GM23338 (cell line): ENCODE results near the gene SCIN.

Experiments used
- EZH2 ChIP-seq: fragments of 200-600 bp; sonication (generic); IDR thresholded peaks from one replicate; pipeline ENCODE4 v1.8.0; 2017; ENCODE audit warnings: antibody characterized with exemption, mild to moderate bottlenecking, low read depth; ENCODE audit not compliant: unreplicated experiment
- TF ChIP-seq, protein P1 (sequence below), 2 experiments: fragments of 200-600 bp in 1 of 2; sonication (generic) in 1 of 2; conservative IDR thresholded peaks; 2 replicates each; pipeline versions ENCODE4 v1.5.1 to v1.6.1; 2016 to 2017; ENCODE audit warnings: antibody characterized with exemption in 2 of 2, low read depth in 2 of 2, mild to moderate bottlenecking in 2 of 2, moderate library complexity in 1 of 2
- TF ChIP-seq, protein P2 (sequence below): IDR thresholded peaks from one replicate; pipeline ENCODE4 v1.6.1; 2018; ENCODE audit warnings: antibody characterized with exemption; ENCODE audit not compliant: unreplicated experiment

DNA sequence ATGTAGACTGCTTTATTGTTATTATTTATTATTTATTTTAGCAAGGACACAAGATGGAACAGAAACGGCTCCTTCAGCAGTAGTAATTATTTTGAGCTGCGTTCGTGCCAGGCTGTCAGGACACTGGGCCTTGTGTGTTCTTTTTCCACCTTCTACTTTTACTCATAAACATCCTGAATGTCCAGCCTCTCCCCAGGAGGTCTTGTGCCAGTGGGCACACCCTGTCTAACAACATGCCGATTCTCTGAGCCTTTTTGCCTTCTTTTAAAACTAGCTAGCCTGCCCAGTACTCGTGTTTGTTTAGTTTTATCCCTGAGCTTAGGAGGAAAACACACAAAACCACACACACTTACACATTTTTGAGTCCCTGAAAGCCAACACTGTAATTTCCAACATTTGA lies 1.2 kb downstream of the SCIN start:
- TF ChIP-seq, protein P1, sequence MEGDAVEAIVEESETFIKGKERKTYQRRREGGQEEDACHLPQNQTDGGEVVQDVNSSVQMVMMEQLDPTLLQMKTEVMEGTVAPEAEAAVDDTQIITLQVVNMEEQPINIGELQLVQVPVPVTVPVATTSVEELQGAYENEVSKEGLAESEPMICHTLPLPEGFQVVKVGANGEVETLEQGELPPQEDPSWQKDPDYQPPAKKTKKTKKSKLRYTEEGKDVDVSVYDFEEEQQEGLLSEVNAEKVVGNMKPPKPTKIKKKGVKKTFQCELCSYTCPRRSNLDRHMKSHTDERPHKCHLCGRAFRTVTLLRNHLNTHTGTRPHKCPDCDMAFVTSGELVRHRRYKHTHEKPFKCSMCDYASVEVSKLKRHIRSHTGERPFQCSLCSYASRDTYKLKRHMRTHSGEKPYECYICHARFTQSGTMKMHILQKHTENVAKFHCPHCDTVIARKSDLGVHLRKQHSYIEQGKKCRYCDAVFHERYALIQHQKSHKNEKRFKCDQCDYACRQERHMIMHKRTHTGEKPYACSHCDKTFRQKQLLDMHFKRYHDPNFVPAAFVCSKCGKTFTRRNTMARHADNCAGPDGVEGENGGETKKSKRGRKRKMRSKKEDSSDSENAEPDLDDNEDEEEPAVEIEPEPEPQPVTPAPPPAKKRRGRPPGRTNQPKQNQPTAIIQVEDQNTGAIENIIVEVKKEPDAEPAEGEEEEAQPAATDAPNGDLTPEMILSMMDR (conservative IDR thresholded peaks at IDR 0.05; ENCODE audit: low read depth in 2 of 2), result no peak
- no peak for TF ChIP-seq EZH2
- TF ChIP-seq, protein P2, sequence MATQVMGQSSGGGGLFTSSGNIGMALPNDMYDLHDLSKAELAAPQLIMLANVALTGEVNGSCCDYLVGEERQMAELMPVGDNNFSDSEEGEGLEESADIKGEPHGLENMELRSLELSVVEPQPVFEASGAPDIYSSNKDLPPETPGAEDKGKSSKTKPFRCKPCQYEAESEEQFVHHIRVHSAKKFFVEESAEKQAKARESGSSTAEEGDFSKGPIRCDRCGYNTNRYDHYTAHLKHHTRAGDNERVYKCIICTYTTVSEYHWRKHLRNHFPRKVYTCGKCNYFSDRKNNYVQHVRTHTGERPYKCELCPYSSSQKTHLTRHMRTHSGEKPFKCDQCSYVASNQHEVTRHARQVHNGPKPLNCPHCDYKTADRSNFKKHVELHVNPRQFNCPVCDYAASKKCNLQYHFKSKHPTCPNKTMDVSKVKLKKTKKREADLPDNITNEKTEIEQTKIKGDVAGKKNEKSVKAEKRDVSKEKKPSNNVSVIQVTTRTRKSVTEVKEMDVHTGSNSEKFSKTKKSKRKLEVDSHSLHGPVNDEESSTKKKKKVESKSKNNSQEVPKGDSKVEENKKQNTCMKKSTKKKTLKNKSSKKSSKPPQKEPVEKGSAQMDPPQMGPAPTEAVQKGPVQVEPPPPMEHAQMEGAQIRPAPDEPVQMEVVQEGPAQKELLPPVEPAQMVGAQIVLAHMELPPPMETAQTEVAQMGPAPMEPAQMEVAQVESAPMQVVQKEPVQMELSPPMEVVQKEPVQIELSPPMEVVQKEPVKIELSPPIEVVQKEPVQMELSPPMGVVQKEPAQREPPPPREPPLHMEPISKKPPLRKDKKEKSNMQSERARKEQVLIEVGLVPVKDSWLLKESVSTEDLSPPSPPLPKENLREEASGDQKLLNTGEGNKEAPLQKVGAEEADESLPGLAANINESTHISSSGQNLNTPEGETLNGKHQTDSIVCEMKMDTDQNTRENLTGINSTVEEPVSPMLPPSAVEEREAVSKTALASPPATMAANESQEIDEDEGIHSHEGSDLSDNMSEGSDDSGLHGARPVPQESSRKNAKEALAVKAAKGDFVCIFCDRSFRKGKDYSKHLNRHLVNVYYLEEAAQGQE, result no peak
